ENCODE data around the gene TLR10.
"Not testable (repeated sequence)": the region's sequence is repeated elsewhere in the genome, so short reads cannot be mapped to it uniquely, and the experiment has no call there.

DNA sequence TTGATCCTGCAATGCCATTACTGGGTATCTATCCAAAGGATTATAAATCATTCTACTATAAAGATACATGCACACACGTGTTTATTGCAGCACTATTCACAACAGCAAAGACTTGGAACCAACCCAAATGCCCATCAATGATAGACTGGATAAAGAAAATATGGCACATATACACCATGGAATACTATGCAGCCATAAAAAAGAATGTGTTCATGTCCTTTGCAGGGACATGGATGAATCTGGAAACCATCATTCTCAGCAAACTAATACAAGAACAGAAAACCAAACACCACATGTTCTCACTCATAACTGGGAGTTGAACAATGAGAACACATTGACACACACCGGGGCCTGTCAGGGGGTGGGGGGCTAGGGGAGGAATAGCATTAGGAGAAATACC is 4.9 kb downstream of the TLR10 start:
- TF ChIP-seq, protein P1, sequence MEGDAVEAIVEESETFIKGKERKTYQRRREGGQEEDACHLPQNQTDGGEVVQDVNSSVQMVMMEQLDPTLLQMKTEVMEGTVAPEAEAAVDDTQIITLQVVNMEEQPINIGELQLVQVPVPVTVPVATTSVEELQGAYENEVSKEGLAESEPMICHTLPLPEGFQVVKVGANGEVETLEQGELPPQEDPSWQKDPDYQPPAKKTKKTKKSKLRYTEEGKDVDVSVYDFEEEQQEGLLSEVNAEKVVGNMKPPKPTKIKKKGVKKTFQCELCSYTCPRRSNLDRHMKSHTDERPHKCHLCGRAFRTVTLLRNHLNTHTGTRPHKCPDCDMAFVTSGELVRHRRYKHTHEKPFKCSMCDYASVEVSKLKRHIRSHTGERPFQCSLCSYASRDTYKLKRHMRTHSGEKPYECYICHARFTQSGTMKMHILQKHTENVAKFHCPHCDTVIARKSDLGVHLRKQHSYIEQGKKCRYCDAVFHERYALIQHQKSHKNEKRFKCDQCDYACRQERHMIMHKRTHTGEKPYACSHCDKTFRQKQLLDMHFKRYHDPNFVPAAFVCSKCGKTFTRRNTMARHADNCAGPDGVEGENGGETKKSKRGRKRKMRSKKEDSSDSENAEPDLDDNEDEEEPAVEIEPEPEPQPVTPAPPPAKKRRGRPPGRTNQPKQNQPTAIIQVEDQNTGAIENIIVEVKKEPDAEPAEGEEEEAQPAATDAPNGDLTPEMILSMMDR (IDR thresholded peaks at IDR 0.05; ENCODE audit: low read length) = not testable (repeated sequence)
- TF ChIP-seq EZH2phosphoT487 (IDR thresholded peaks at IDR 0.05; ENCODE audit: low read length) = not testable (repeated sequence)
